H1 (cell line): ENCODE data around the gene ALKBH3. TPM values are rescaled to one million over a fixed set of nuclear protein-coding genes. Genes with fewer than 3 reads are reported as not detected.

Source experiments
- ATF2 ChIP-seq: IDR thresholded peaks from 2 replicates; pipeline ENCODE4 v1.6.1; 2012; ENCODE audit warnings: low read length, inconsistent platforms
- CBX8 ChIP-seq: fragments of 300-800, 300-1000 bp; sonication (generic); IDR thresholded peaks from 2 replicates; pipeline ENCODE4 v1.7.1; 2016; ENCODE audit warnings: low read depth, low read length, borderline replicate concordance
- CHD1 ChIP-seq: IDR thresholded peaks from 2 replicates; pipeline ENCODE4 v1.6.1; 2012; ENCODE audit warnings: low read depth, low read length, improper control_type of control experiment
- KDM5A ChIP-seq: fragments of 200-600 bp; IDR thresholded peaks from 2 replicates; pipeline ENCODE4 v1.7.1; 2012; ENCODE audit warnings: mild to moderate bottlenecking, low read length, inconsistent platforms, mixed read lengths
- RNF2 ChIP-seq: fragments of 200-900, 300-1000 bp; sonication (generic); IDR thresholded peaks from 2 replicates; pipeline ENCODE4 v1.7.1; 2016; ENCODE audit warnings: borderline replicate concordance, low read depth, mild to moderate bottlenecking, antibody characterized with exemption, low read length; ENCODE audit not compliant: poor library complexity, severe bottlenecking; ENCODE audit errors: missing control alignments
- SIX5 ChIP-seq: IDR thresholded peaks from 2 replicates; pipeline ENCODE4 v1.6.1; 2011; ENCODE audit warnings: mild to moderate bottlenecking, low read depth, low read length
- polyA plus RNA-seq, 7 experiments: library from polyadenylated mRNA; depleted of rRNA in 3 of 7; stranded (reverse) in 5 of 7; unstranded in 2 of 7; fragments of >200 nt in 5 of 7; fragments of 200-250 nt in 2 of 7; gene quantifications; 1 replicate in 5 of 7; 2 replicates in 1 of 7; 4 replicates in 1 of 7; pipeline versions ENCODE4 v1.2.1 to v1.2.3, GENCODE V29; 2011 to 2013; ENCODE audit warnings: missing spikeins in 2 of 7, mixed read lengths in 2 of 7
- total RNA-seq: library from RNA; stranded (reverse); fragmentation: NEBNext Ultra II Directional; extraction: Animal tissue kit (Norgen Biotek cat#: 25700); gene quantifications from 2 replicates; pipeline ENCODE4 v1.2.1, GENCODE V29; 2021

The ALKBH3 gene
- total and polyA plus RNA-seq, 2 of the 8 experiments (the other 6 are each of a cell fraction or from before 2014, with no cell fraction given): 10.5 to 11.4 TPM

- TF ChIP-seq ATF2 (no peak), KDM5A (no peak), SIX5 (no peak), RNF2 (no peak), CBX8 (no peak), CHD1 (no peak)
These were observed 82.0 kb downstream of the ALKBH3 start (continued) for GRCh38 chr11:43962383-43963278.
